Measurements from ENCODE around the gene SNAI3. TPM values are rescaled to one million over a fixed set of nuclear protein-coding genes. Genes with fewer than 3 reads are reported as not detected.

SNAI3 gene
- total and polyA plus RNA-seq, 2 experiments from 2014 or later = 10.3 to 19.4 TPM

- Histone ChIP-seq H3K36me3 (ENCODE audit: insufficient read depth) (no peaks in the 10 kb centered on the region), H4K20me1 (replicated peaks; ENCODE audit: insufficient read depth) (no peaks in the 10 kb centered on the region), H3F3A (replicated peaks; ENCODE audit: low read depth) (no peaks in the 10 kb centered on the region), H3K4me2 (no peak overlapping the region), H3K4me3 (no peak overlapping the region), H3K9me2 (ENCODE audit: insufficient read depth) (no peaks in the 10 kb centered on the region), H2AFZ (no peak overlapping the region), H3K27ac (ENCODE audit: low read depth) (no peak overlapping the region), H3K27me3 (ENCODE audit: insufficient read depth) (no peaks in the 10 kb centered on the region), H3K4me1 (ENCODE audit: insufficient read depth) (no peaks in the 10 kb centered on the region), H3K79me2 (replicated peaks; ENCODE audit: insufficient read depth) (no peaks in the 10 kb centered on the region)
- H3K27ac Mint-ChIP-seq = no peak overlapping the region
- H3K9me3 Mint-ChIP-seq = no peaks in the 10 kb centered on the region
- no peak for DNase-seq (ENCODE audit: low spot score)
- peaks cover 13% of the 10 kb centered on the region for H3K27me3 Mint-ChIP-seq (ENCODE audit: insufficient read depth, low read depth, poor library complexity)
- ATAC-seq = no peak
- no peak overlapping the region for H3K4me3 Mint-ChIP-seq
- H3K4me1 Mint-ChIP-seq = peaks cover 9% of the 10 kb centered on the region
- TF ChIP-seq REST (IDR thresholded peaks at IDR 0.05; ENCODE audit: unreplicated experiment) (no peak), ZNF331 (CRISPR knock-in tag; IDR thresholded peaks at IDR 0.05; ENCODE audit: low read depth) (no peak), POLR2AphosphoS5 (IDR thresholded peaks at IDR 0.05; ENCODE audit: low read depth) (no peak), STAT1 (IDR thresholded peaks at IDR 0.05; ENCODE audit: unreplicated experiment) (no peak), CREB1 (CRISPR knock-in tag; IDR thresholded peaks at IDR 0.05; ENCODE audit: low read depth) (no peak), NANOG (IDR thresholded peaks at IDR 0.05; ENCODE audit: borderline replicate concordance) (no peak), ZNF114 (CRISPR knock-in tag; IDR thresholded peaks at IDR 0.05) (no peak), JUNB (IDR thresholded peaks at IDR 0.05; ENCODE audit: unreplicated experiment) (no peak), ZNF462 (CRISPR knock-in tag; IDR thresholded peaks at IDR 0.05) (no peak), CTCF (conservative IDR thresholded peaks at IDR 0.05; ENCODE audit: low read depth in 2 of 2) (no peak), EZH2phosphoT487 (IDR thresholded peaks at IDR 0.05; ENCODE audit: unreplicated experiment) (no peak), ETS1 (IDR thresholded peaks at IDR 0.05) (no peak), EZH2 (IDR thresholded peaks at IDR 0.05; ENCODE audit: low read depth, unreplicated experiment) (no peak)
- no peaks in the 10 kb centered on the region for H3K36me3 Mint-ChIP-seq (ENCODE audit: low read depth)
Measured at GRCh38 chr16:88692861-88693260, 6.6 kb upstream of the SNAI3 start.

Measured in GM23338 (cell line).